ENCODE data around the gene CNOT10.

GRCh38 chr3:32758375-32758753 is 73.4 kb downstream of the CNOT10 start:
- no peak for TF ChIP-seq TARDBP (IDR thresholded peaks at IDR 0.05)
- TF ChIP-seq FOXA1 (IDR thresholded peaks at IDR 0.05), result no peak
